OCI-LY1 (cell line): ENCODE results near the gene PLCXD3.

Experiments used
- CTCF ChIP-seq: fragments of 200-600 bp; sonication (generic), shearing (Covaris generic); IDR thresholded peaks from 2 replicates; pipeline ENCODE4 v1.5.1; 2017; ENCODE audit warnings: mild to moderate bottlenecking, antibody characterized with exemption, low read length, moderate library complexity, mixed read lengths
- EZH2 ChIP-seq: fragments of 200-600 bp; sonication (generic), shearing (Covaris generic); IDR thresholded peaks from 2 replicates; pipeline ENCODE4 v1.8.0; 2017; ENCODE audit warnings: borderline replicate concordance, mixed run types, mild to moderate bottlenecking, antibody characterized with exemption, low read length, moderate library complexity, mixed read lengths

DNA sequence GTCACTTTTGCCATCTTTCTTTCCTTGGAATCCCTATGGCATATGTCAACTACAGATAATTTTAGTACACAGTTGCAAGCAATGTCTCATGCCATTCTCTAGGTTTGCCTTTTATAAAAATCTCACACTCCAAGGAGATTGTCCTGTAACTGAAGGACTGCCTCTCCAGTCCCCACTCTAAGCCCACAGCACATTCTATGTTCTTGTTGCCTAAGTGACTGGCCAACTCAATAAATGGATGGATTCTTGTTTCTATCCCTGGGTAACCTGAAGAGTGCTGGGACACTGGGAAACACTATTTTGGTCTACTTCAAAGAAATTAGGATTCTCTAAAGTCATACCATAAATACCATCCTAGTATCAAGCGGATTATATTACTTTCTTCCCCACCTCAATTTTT lies 145.0 kb downstream of the PLCXD3 start:
- TF ChIP-seq CTCF, result no peak
- TF ChIP-seq EZH2, result no peak
